ENCODE results near the gene GADD45B.

- TF ChIP-seq CTCF (IDR thresholded peaks at IDR 0.05) (no peak), POLR2A (IDR thresholded peaks at IDR 0.05) (peak in 1 of 4 donors; percentile 30), POLR2AphosphoS5 (IDR thresholded peaks at IDR 0.05) (no peak), EP300 (IDR thresholded peaks at IDR 0.05) (no peak)
Measured at GRCh38 chr19:2440515-2440914, 35.4 kb upstream of the GADD45B start.

Measured in stomach (tissue), 4 donors.